ENCODE measurements around the gene CD44.

DNA sequence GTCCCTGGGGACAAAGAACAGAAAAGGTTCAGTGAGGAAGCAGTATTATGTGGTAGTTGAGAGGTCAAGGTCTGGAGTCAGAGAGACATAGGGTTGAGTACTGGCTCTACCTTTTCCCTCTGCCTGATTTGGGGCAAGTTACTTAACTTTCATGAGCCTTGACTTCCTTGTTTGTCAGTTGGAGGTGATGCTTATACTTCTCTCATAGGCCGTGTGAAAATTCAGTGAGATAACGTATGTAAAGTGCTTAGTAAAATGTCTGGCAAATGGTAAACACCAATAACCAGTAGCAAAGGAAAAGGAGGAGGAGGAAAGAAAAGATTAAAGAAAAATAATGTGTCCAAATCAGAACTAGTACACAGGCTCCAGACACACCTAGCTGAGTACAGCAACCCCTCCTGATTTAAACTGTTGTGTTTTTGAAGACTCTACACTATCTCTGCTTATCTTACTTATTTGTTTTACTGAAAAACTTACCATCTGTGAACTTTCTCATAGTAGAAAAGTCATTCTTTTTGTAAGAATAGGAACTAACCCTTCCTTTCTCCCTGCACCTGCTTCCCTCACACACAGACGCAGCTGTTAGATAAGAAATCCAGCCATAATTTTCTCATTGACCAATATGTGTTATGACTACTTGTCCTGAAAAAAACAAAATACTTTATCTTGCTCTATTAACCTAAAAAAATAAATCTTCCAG, 126.9 kb downstream of the CD44 start:
- TF ChIP-seq CTCF (IDR thresholded peaks at IDR 0.05; ENCODE audit: borderline replicate concordance, extremely low read depth, low read length, poor library complexity, severe bottlenecking) (no peak), EZH2 (IDR thresholded peaks at IDR 0.05; ENCODE audit: borderline replicate concordance, low read depth, low read length, severe bottlenecking) (no peak)

All from DND-41 (cell line).